HG03442 (cell line): ENCODE results near the gene SFTPB.
A peak's percentile ranks its signal among the peaks of the same experiment; 100 is the strongest.
"Not testable (repeated sequence)": the region's sequence is repeated elsewhere in the genome, so short reads cannot be mapped to it uniquely, and the experiment has no call there.

Source experiments
- ATAC-seq: cut with Tn5 transposase; IDR thresholded peaks from one replicate; pipeline ENCODE4 v1.9.1; 2021; ENCODE audit warnings: mild to moderate bottlenecking, moderate library complexity; ENCODE audit not compliant: unreplicated experiment

Gene SFTPB

DNA sequence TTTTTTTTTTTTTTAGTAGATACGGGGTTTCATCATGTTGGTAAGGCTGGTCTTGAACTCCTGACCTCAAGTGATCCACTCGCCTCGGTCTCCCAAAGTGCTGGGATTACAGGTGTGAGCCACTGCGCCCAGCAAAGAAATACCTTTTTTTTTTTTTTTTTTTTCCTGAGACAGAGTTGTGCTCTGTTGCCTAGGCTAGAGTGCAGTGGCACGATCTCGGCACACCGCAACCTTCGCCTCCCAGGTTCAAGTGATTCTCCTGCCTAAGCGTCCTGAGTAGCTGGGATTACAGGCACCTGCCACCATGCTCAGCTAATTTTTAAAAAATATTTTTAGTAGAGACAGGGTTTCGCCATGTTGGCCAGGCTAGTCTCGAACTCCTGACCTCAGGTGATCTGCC lies 7.7 kb downstream of the SFTPB start:
- not testable (repeated sequence) for ATAC-seq

DNA sequence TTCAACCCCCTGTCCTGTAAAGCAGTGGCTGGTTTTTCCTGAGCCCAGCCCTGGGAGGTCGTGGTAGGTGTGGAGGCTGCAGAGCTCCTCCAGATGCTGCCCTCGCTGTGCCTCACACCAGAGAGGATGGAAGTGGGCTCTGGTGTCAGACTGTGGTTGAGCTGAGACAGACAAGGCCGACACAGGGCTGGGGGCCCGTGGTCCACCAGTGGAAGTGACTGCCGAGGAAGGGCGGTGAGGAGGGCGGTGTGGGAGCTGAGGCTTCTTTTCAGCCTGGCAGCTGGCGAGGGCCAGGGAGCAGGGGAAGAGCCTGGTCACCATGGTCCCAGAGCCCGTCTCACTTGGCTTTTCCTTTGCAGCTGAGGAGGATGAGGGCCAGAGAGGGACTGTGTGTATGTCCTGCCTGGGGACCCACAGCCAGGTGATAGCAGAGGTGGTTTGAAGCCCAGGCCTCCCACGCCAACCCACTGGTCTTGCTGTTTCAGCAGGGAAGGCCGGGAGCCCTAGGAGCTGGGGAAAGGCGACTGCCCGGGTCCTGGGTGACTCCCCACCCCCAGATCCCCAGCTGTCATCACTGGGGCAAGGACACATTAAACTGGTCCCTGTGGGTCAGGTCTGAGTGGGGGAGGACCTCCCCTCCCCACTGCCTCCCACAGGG lies 8.5 kb downstream of the SFTPB start:
- ATAC-seq, result no peak

DNA sequence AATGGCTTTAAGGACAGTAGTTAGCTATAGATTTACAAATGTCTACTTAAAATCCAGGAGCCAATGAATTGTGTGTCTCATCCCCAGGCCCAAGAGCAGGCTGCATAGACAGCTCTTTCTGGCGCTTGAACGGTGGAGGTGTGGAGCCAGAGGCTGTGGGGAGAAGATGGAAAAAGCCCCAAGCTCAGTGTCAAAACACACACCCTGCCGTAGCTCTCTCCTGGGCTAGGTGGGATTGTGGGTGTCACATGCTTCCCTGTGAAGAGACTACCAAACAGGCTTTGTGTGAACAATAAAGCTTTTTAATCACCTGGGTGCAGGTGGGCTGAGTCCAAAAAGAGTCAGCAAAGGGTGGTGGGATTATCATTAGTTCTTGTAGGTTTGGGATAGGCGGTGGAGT lies 10.6 kb downstream of the SFTPB start:
- not testable (repeated sequence) for ATAC-seq

DNA sequence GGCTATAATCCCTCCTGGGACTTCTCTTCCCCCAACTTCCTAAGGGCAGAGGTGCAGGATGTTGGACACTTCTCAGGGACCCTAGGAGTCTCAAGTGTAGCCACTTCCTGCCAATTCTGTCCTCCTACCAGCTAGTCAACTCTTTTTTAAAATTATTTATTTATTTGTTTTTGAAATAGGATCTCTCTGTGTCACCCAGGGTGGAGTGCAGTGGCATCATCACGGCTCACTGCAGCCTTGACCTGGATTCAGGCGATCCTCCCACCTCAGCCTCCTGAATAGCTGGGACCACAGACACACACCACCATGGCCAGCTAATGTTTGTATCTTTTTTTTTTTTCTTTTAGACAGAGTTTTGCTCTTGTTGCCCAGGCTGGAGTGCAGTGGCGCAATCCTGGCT lies 11.5 kb downstream of the SFTPB start:
- ATAC-seq, result no peak

DNA sequence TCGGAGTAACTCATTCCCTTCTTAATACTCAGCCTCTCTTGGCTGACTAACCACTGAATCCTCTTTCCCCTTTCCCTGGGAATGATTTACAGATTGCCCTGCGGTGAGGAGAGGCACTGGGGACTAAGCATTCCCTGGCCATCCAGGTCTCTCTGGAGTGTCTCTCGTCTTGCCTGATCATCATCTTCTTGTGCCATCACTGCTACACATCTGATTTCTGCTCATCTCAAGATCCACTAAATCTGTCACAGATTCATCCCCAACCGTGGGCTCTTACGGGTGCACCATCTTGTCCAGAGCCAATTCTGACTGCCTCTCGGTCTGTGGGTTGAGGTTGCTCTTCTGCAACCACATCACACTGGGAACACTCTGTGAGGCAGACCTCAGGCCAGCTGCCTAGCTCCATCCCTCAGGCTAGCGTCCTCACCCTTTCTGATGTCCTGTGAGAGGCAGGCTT lies 12.0 kb downstream of the SFTPB start:
- ATAC-seq, result no peak

DNA sequence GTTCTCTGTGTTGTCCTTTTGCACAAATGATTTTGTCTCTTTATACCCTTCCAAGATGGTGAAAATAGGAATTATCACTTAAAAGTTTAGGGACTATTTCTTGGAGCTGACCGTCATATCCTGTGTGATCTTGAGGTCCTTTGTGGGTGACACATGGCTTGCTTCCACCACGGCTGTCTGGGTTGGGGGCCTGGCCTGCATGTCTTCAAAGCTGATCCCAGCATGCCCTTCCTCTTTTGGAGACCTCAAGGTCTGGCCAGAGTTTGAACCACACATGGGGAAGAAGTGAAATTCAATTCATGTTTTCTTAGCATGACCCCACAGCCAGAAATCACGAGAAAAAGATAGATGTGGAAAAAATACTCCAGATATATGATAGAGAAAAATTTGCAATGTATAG lies 14.0 kb downstream of the SFTPB start:
- no peak for ATAC-seq

DNA sequence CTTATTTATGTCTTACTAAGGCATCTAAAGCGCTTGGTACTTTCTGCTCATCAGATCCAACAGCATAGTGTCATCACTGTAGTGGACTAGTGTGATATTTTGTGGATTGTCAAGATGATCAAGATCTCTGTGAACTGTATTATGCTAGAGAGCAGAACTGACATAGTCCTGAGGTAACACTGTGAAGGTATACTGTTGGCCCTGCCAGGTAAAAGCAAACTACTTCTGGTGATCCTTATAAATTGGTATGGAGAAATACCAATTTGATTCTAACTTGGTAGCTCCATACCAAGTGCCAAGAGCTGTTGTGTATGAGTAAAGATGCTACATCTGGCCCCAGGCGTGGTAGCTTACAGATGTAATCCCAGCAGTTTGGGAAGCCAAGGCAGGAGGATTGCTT lies 15.9 kb downstream of the SFTPB start:
- no peak for ATAC-seq

DNA sequence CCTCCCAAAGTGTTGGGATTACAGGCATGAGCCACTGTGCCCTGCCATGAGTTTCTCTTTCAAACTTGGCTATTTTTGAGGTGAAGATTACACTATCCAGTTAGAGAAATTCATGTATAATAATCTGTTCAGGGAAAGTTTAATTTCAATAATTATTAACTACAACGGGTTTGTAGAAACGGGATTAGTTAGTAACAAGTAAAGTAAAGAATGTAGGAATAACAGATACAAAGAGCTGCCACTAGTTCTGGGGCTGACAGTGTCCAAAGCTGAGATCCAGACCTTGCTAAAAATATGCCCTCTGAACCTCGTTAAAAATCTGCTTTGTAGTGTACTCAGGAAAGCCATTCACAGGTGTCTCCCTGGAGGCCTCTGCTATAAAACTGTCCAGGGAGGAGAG lies 16.9 kb downstream of the SFTPB start:
- no peak for ATAC-seq

DNA sequence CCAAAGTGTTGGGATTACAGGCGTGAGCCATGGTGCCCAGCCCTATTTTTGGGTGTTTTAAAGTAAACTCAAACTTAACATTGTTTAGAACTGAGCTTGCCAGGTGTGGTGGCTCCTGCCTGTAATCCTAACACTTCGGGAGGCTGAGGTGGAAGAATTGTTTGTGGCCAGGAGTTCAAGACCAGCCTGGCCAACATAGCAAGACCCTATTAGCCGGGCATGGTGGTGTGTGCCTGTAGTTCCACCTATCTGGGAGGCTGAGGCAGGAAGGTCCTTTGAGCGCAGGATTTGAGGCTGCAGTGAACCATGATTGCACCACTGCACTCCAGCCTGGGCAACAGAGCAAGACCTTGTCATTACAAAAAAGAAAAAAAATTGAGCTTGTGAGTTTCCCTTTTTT lies 17.5 kb downstream of the SFTPB start:
- no peak for ATAC-seq

DNA sequence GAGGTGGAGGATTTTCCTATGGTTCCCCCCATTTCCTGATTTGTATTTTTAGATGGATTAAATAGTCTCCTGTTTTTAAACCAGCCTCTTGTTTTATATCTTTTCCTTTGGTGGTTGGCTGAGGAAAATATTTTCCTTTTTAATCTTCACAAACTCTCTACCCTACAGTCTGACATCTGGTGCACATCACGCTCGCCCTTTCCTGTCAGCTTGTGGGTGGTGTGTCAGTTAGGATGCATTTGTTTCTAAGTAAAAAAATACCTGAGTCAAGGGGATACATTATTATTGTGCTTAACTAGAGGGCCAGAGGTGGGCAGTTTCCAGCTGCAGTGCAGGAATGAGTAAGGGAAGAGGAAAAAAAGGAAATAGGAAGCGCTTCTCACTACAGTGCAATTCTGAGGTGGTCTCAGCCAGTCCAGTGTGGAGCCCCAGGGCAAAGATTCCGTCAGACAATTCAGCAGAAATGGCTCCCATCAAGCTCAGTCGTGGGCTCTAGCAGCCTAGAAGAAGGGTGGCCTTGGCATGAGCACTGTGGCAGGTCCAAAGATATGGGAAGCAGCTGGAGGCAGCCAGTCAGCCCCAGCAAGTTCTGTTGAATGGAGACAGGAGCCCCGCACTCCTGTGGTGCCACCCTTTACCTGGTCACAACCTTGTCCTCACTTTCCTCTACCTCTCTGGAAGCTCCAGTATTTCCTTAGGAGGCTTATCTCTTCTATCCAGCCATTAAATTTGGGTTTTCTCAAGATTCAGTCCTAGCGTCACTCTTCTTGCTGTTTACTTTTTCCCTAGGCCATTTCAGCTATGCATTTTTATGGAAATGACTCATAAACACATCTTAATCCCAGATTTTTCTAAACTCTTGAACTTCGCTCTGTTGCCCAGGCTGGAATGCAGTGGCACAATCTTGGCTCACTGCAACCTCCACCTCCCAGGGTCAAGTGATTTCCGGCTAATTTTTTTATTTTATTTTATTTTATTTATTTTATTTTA lies 18.5 kb downstream of the SFTPB start:
- no peak for ATAC-seq

DNA sequence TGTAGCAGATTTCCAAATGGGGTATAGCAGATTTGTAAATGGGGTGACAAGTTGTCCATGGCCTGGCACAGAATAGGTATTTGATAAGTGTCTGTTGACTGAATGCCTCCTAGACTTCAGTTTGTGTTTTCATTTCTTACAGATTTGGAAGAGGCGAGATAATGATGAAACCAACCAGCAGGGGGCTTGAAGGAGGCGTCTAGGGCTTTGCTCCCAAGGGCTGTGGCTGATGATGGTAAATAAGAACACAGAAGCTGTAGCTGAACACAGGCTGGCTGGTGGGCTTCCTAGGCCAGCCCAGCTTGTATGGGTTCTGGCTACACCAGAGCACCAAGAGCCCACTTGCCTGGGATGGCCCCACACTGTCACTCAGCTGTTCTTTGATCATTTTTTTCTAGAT lies 19.4 kb downstream of the SFTPB start:
- ATAC-seq, result no peak

DNA sequence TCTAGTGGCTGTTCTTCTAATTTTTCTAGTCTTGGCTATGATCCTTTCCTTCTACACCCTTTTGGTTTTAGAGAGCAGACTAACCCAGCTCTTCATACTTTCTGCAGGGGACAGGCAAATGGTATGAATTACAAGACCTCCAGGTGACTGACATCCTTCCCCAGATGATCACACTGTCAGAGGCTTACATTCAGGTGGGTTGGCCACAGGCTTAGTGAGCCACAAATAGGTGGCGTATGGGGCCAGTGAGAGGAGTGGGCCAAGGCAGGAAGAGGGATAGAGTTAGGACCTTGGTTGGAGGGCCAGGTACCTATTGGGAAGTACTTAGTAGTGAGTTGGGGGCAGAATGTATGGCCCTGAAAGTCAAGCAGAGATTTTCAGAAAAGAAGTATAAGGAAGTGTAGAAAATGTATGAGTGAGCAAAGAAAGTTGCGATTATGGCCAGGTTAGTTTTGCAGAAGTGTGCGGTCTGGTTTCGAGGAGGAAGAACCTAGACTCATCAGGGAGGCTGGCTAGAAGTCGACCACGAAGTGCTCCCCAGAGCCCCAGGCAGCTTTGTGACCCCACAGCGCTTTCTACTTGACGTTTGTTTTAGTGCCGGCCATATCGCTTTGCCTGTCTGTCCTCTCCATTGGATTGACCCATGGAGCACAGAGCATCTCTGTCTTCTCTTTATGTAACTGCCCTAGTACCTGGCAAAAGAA lies 20.0 kb downstream of the SFTPB start:
- peak; percentile 65 for ATAC-seq

DNA sequence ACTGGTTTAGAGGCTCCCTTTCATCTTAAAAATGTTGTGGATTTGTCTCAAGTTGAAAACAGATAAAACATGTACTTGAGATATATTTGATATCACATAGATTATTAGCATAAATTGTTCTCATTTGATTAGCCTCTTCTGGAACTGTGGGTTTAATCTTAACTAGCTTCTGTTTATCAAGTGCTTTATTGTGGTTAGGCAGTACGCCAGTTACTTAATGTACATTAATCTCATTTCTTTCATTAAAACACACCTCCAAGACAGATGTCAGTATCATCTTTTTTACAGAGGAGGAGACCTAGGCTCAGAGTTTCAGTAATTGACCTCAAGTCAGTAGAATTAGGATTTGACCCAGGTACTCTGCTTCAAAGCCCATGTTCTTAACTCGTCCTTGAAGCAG lies 21.8 kb downstream of the SFTPB start:
- no peak for ATAC-seq

DNA sequence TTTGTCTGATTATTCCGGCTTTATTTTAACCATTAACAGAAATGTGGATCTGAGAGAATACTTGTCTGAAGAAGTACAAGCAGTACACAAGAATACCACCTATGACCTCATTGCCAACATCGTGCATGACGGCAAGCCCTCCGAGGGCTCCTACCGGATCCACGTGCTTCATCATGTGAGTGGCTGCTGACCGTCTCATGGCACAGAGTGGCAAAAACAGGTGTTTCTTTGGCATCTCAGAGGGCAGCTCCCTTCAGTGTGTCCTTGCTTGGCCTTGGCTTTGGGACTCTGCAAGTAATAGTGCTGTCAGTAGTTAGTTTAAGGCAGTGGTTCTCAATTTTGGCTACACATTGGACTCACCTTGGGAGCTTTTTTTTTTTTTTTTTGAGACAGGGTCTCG lies 23.1 kb downstream of the SFTPB start:
- ATAC-seq, result no peak

DNA sequence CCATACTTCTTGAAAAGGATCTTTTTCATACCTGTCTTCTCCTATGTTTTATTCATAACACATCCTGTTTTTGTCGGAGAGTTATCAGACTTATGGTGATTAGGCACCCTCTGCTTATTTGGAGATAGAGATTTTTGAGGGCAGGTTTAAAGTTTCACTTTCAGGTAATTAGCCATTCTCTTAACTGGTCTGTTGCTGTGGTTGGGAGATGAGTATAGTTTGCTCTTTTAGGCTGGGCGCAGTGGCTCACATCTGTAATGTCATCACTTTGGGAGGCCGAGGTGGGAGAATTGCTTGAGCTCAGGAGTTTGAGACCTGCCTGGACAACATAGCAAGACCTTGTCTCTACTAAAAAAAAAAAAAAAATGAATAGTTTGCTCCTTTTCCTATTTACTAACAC lies 25.3 kb downstream of the SFTPB start:
- ATAC-seq, result no peak

DNA sequence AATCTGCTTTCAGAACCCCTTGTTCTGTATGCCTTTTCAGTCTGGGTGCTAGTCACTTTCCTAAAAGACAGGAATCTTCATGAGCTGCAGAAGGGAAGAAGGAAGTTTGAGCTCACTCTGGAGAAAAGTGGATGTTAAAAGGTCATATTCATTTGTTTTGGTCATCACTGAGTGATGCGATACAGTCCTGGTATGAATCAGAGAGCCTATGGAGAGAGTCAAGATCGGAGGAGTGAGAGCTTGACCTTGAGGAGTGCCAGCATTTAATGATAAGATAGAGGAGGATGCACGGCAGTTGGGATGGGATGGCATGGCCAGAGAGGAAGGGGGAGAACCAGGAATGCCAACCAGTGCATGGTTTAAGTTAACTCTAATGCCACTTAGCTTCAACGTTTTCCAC lies 32.4 kb downstream of the SFTPB start:
- no peak for ATAC-seq

DNA sequence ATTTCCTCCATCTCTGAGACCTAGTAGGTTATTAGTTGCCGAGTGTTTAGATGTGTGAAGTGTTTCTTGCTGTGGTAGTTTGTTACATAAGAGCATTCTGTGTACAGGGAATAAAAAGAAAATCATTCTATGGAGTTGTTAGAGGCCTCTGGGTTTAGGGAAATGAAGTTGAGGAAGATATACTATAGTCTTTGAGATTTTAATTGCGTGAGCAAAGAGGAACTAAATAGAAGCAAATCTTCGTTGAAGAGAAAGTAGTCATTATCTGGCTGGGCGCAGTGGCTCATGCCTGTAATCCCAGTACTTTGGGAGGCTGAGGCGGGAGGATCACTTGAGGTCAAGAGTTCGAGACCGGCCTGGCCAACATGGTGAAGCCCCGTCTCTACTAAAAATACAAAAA lies 33.0 kb downstream of the SFTPB start:
- no peak for ATAC-seq

DNA sequence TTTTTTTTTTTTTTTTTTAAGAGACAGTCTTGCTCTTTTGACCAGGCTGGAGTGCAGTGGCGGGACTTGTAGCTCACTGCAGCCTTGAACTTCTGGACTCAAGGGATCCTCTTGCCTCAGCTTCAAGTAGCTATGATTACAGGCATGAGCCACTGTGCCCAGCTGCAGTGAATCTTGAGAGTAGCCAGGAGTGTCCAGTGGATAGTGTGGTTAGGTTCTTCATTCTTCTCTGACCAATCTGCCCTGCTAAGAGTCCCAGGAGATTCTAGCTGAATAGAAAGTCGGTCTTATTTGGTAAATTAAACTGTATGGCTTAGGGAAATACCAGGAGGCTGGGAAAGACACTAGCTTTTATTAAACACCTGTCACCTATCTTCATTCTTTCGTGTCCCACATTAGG lies 36.7 kb downstream of the SFTPB start:
- no peak for ATAC-seq

DNA sequence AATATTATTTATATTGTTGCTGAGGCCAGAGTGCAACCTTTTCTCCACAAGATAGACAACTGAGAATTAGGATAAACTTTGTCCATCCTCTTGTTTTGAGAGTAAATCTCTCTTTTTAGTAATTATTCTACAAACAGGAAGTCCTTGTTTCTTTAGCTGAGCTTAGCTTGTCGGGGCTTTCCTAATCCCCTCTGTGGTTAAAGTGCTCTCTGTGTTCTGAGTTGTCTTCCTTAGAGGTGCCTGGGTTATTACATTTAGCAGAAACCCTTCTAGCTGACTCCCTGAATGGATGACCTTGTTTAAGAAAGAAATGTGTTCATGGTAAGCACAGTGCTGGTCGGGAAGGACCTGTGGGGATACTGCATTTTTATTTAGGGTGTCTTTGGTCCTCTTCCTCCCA lies 39.3 kb downstream of the SFTPB start:
- ATAC-seq, result no peak

DNA sequence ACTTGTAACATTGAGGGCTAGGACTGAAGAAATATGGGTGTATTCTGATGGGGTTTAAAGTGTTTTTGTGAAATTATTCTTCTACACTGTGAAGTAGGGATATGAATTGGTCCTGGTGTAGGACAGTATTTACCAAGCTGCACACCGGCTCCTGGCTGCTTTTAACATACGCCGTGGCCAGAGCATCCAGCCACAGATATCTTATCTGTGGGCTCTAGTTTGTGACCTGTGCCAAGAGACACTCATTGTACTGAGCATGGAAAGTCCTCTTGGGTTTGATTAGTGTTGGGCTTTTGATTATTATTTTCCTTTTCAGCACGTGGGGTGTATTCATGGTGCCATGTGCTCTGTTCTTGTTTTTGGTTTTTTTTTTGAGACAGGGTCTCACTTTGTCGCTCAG lies 44.0 kb downstream of the SFTPB start:
- no peak for ATAC-seq

DNA sequence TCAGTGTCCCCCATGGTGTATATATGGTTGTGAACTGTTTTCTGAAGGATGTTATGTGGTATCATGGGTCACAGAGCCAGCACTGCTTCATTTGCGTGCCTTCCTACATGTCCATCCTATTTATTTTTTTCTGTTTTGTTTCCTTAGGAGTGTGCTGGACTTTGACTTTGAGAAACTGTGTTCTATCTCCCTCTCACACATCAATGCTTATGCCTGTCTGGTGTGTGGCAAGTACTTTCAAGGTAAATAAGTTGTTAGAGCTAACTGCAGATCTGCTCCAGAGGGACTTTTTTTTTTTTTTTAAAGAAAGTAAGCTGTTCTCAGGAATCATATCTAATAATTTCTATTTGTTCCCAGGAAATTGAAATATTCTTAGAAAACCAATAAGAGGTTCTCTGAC lies 46.7 kb downstream of the SFTPB start:
- no peak for ATAC-seq

DNA sequence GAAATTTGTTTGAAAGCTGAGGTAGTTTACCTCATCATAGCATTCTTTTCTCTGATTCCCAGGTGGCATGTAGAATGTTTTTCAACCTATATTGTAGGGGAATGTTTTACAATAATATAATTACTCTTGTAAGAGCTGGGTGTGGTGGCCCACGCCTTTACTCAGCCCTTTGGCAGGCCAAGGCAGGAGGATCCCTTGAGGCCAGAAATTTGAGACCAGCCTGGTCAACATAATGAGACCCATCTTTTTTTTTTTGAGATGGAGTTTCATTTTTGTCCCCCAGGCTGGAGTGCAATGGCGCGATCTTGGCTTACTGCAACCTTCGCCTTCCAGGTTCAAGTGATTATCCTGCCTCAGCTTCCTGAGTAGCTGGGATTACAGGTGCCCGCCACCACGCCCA lies 48.4 kb downstream of the SFTPB start:
- no peak for ATAC-seq
